Memory B cell (primary cell): ENCODE measurements around the gene PRKAR1A.
"Not testable (repeated sequence)": the region's sequence is repeated elsewhere in the genome, so short reads cannot be mapped to it uniquely, and the experiment has no call there.

ENCODE experiments used
- ATAC-seq: fragments of 150-1000 bp; cut with Tn5 transposase; 2 replicates; pipeline ENCODE4 v1.10.0; 2021; ENCODE audit warnings: low read depth, mild to moderate bottlenecking, moderate library complexity
- DNase-seq, 2 donors: peaks; one replicate each; pipeline ENCODE4 v3.0.0; 2022; ENCODE audit warnings: low spot score in 2 of 2
- H3K27ac Mint-ChIP-seq: one replicate; pipeline ENCODE4 v1.8.0; 2022; ENCODE audit warnings: mild to moderate bottlenecking, moderate library complexity, mixed read lengths
- H3K27me3 Mint-ChIP-seq: one replicate; pipeline ENCODE4 v1.8.0; 2022; ENCODE audit warnings: mixed read lengths
- H3K36me3 Mint-ChIP-seq: one replicate; pipeline ENCODE4 v1.8.0; 2022; ENCODE audit warnings: mild to moderate bottlenecking, mixed read lengths
- H3K4me1 Mint-ChIP-seq: one replicate; pipeline ENCODE4 v1.8.0; 2022; ENCODE audit warnings: mixed read lengths
- H3K4me3 Mint-ChIP-seq: one replicate; pipeline ENCODE4 v1.8.0; 2022; ENCODE audit warnings: mild to moderate bottlenecking, moderate library complexity, mixed read lengths
- H3K9me3 Mint-ChIP-seq: one replicate; pipeline ENCODE4 v1.8.0; 2022; ENCODE audit warnings: mixed read lengths

The PRKAR1A gene

GRCh38 chr17:68569346-68569745 is 57.1 kb downstream of the PRKAR1A start:
- DNase-seq (no peak), ATAC-seq (no peak)
- Mint-ChIP-seq H3K27me3 (peaks cover 7% of the 10 kb centered on the region), H3K36me3 (no peaks in the 10 kb centered on the region), H3K27ac (no peak overlapping the region), H3K9me3 (peaks cover 2% of the 10 kb centered on the region), H3K4me3 (no peak overlapping the region), H3K4me1 (no peaks in the 10 kb centered on the region)

DNA sequence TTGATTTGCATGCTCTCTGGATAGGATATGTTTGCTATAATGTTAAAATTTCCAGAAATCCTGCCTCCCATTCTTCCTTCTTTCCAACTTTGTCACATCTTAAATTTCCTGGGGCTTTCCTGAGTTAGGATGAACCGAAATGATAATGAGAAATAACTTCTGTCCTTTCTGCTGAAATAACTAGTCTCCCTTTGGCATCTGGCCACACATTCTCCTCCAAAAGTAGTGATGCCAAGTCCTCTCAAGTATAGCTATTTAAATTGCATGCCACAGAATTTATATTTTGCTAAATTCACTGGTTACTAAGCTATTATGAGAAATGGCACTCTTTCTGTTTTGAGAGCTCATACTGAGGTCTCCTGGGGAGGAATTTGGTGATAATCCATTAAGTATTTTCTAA is 58.3 kb downstream of the PRKAR1A start:
- ATAC-seq (no peak), DNase-seq (no peak)
- Mint-ChIP-seq H3K27me3 (peaks cover 8% of the 10 kb centered on the region), H3K4me3 (no peak overlapping the region), H3K27ac (no peak overlapping the region), H3K4me1 (no peaks in the 10 kb centered on the region), H3K9me3 (peaks cover 2% of the 10 kb centered on the region), H3K36me3 (no peaks in the 10 kb centered on the region)

- Mint-ChIP-seq H3K36me3 (no peaks in the 10 kb centered on the region), H3K27me3 (peaks cover 5% of the 10 kb centered on the region), H3K4me1 (no peaks in the 10 kb centered on the region), H3K4me3 (no peak overlapping the region), H3K9me3 (no peaks in the 10 kb centered on the region), H3K27ac (no peak overlapping the region)
- DNase-seq = no peak
- no peak for ATAC-seq
These were observed 60.1 kb downstream of the PRKAR1A start for GRCh38 chr17:68572138-68572842.

DNA sequence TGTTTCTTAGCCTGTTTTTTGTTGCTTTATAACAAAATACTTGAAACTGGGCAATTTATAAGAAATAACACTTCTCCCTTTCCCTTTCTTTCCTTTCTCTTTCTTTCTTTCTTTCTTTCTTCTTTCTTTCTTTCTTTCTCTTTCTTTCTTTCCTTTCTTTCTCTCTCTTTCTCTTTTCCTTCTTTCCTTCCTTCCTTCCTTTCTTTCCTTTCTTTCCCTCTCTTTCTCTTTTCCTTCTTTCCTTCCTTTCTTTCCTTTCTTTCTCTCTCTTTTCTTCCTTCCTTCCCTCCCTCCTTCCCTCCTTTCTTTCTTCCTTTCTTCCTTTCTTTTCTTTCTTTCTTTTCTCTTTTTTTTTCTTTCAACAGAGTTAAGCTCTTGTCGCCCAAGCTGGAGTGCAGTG is 61.1 kb downstream of the PRKAR1A start:
- Mint-ChIP-seq H3K4me1 (no peaks in the 10 kb centered on the region), H3K27me3 (peaks cover 5% of the 10 kb centered on the region), H3K9me3 (no peaks in the 10 kb centered on the region), H3K4me3 (no peak overlapping the region), H3K27ac (no peak overlapping the region), H3K36me3 (no peaks in the 10 kb centered on the region)
- DNase-seq = no peak
- ATAC-seq = no peak

- Mint-ChIP-seq H3K36me3 (no peaks in the 10 kb centered on the region), H3K27me3 (peaks cover 5% of the 10 kb centered on the region), H3K27ac (no peak overlapping the region), H3K4me3 (no peak overlapping the region), H3K9me3 (no peaks in the 10 kb centered on the region), H3K4me1 (no peaks in the 10 kb centered on the region)
- ATAC-seq (no peak), DNase-seq (no peak)
These were observed 63.9 kb downstream of the PRKAR1A start for GRCh38 chr17:68576137-68576536.

DNA sequence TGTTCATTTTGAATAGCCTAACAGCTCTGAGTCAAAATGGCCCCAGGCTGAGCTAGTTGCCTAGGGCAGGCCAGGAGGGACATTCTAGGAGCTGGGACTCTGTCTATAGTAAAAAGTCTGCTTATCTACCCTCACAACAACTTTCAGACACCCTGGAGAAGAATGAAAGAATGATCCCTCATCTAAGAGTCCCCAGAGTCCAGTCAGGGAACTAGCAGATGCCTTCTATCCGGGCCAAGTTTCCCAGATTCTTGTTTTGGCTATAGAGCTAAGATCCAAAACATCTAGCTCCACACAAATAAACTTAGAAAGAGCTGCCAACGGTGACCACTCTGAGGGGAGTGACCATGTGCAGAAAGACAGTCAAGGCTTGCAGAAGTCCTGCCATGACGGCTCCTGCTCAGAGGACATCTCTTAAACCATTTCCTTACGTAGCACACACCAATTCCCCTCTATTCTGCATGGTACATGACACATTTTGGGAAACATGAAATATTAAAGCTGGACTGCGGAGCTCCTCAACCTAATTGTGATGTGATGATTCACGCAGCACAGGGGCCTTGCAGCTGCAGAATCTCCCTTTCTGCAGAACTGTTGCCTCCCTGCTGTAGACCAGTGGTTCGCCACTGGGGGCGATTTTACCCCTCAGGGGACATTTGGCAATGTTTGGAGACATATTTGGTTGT is 64.7 kb downstream of the PRKAR1A start:
- ATAC-seq (no peak), DNase-seq (no peak)
- Mint-ChIP-seq H3K4me1 (no peaks in the 10 kb centered on the region), H3K36me3 (no peaks in the 10 kb centered on the region), H3K9me3 (no peaks in the 10 kb centered on the region), H3K27me3 (peaks cover 7% of the 10 kb centered on the region), H3K27ac (no peak overlapping the region), H3K4me3 (no peak overlapping the region)

GRCh38 chr17:68577497-68577821 is 65.2 kb downstream of the PRKAR1A start:
- no peak overlapping the region for H3K27ac Mint-ChIP-seq
- H3K4me3 Mint-ChIP-seq = no peak overlapping the region
- no peaks in the 10 kb centered on the region for H3K36me3 Mint-ChIP-seq
- H3K4me1 Mint-ChIP-seq = no peaks in the 10 kb centered on the region
- H3K27me3 Mint-ChIP-seq = peaks cover 11% of the 10 kb centered on the region
- no peak for DNase-seq
- ATAC-seq = no peak
- H3K9me3 Mint-ChIP-seq = no peaks in the 10 kb centered on the region

DNA sequence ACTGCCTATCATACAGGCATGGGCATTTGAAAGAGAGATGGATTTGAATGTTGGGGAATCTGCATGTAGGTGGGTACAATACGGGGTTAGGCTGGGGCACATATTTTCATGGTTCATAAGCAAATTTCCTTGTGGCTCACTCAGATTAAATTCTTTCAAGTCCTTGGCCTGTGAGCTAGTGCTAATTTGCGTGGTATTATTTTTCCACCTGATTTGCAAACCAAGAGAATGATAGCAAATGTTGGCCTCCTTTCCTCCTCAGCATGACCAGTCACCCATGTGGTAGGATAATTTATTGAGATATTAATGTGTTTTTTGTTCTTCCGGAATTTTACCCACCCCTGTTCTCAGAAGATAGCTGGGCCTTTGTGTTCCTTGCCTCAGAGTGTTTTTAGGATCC is 66.0 kb downstream of the PRKAR1A start:
- Mint-ChIP-seq H3K9me3 (no peaks in the 10 kb centered on the region), H3K27me3 (peaks cover 11% of the 10 kb centered on the region), H3K4me3 (no peak overlapping the region), H3K4me1 (no peaks in the 10 kb centered on the region), H3K36me3 (no peaks in the 10 kb centered on the region), H3K27ac (no peak overlapping the region)
- ATAC-seq (no peak), DNase-seq (no peak)

- DNase-seq = no peak
- H3K27me3 Mint-ChIP-seq = peaks cover 11% of the 10 kb centered on the region
- H3K27ac Mint-ChIP-seq = no peak overlapping the region
- H3K4me1 Mint-ChIP-seq = no peaks in the 10 kb centered on the region
- no peaks in the 10 kb centered on the region for H3K36me3 Mint-ChIP-seq
- no peaks in the 10 kb centered on the region for H3K9me3 Mint-ChIP-seq
- ATAC-seq = no peak
- H3K4me3 Mint-ChIP-seq = no peak overlapping the region
These were observed 67.1 kb downstream of the PRKAR1A start for GRCh38 chr17:68579194-68579927.

DNA sequence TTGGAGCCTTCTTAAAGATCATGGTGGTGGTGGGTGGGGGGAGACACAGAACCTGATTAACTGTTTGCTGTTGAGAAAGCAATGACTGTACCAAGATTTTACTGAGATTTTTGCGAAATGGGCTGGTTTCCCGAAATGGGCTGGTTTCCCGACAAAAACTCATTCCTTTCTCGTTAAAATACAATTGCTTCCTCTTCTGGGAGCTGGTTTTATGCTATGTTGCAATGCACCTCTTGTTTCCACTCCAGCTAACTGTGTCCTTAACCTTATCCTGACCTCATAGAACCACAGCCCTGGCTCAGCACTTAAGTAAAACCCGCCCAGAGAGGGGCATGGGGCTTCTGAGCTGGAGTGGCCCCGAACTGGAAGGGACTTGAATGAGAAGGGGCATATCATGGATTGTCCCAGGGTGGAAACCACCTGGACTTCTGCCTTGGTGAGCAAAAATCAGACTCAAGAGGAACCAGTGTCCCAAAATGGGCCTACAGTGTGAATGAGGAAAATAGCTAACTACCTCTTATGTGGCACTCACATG is 68.1 kb downstream of the PRKAR1A start:
- Mint-ChIP-seq H3K27ac (no peak overlapping the region), H3K4me3 (no peak overlapping the region), H3K4me1 (no peaks in the 10 kb centered on the region), H3K27me3 (peaks cover 9% of the 10 kb centered on the region), H3K36me3 (no peaks in the 10 kb centered on the region), H3K9me3 (no peaks in the 10 kb centered on the region)
- ATAC-seq (no peak), DNase-seq (no peak)

- no peaks in the 10 kb centered on the region for H3K9me3 Mint-ChIP-seq
- no peaks in the 10 kb centered on the region for H3K4me1 Mint-ChIP-seq
- no peak for ATAC-seq
- no peaks in the 10 kb centered on the region for H3K36me3 Mint-ChIP-seq
- no peak overlapping the region for H3K27ac Mint-ChIP-seq
- DNase-seq = no peak
- no peak overlapping the region for H3K4me3 Mint-ChIP-seq
- H3K27me3 Mint-ChIP-seq = peaks cover 8% of the 10 kb centered on the region
These were observed 69.8 kb downstream of the PRKAR1A start for GRCh38 chr17:68581863-68582645.

DNA sequence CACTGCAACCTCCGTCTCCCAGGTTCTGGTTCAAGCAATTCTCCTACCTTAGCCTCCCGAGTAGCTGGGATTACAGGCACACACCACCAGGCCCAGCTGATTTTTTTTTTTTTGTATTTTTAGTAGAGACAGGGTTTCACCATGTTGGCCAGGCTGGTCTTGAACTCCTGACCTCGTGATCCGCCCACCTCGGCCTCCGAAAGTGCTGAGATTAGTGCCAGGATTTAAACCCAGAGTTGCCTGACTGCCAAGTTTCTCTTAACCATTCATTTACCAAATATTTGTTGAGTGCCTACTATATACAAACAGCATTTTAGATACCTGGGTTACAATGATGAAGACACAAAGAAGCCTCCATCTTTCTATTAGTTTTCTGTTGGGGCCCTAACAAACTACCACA is 70.6 kb downstream of the PRKAR1A start:
- H3K4me1 Mint-ChIP-seq, ATAC-seq, H3K27ac Mint-ChIP-seq, H3K9me3 Mint-ChIP-seq, H3K4me3 Mint-ChIP-seq, H3K27me3 Mint-ChIP-seq, DNase-seq, H3K36me3 Mint-ChIP-seq: not testable (repeated sequence)

GRCh38 chr17:68584581-68585303 is 72.5 kb downstream of the PRKAR1A start:
- no peak overlapping the region for H3K27ac Mint-ChIP-seq
- no peak overlapping the region for H3K4me3 Mint-ChIP-seq
- H3K9me3 Mint-ChIP-seq = peaks cover 1% of the 10 kb centered on the region
- no peaks in the 10 kb centered on the region for H3K4me1 Mint-ChIP-seq
- H3K27me3 Mint-ChIP-seq = peaks cover 8% of the 10 kb centered on the region
- no peaks in the 10 kb centered on the region for H3K36me3 Mint-ChIP-seq
- DNase-seq = no peak
- no peak for ATAC-seq
